Astrocyte (in vitro differentiated cells and primary cell): ENCODE measurements around the gene HERC6.
"Not testable (repeated sequence)": the region's sequence is repeated elsewhere in the genome, so short reads cannot be mapped to it uniquely, and the experiment has no call there.

Experiments used
- EZH2 ChIP-seq: IDR thresholded peaks from 2 replicates; pipeline ENCODE4 v1.6.1; 2012; ENCODE audit warnings: mild to moderate bottlenecking, low read length, inconsistent platforms; ENCODE audit not compliant: insufficient read depth
- TF ChIP-seq, protein P1 (sequence below): IDR thresholded peaks from 2 replicates; pipeline ENCODE4 v1.5.1; 2011; ENCODE audit warnings: low read depth, mild to moderate bottlenecking, inconsistent platforms, low read length, moderate library complexity; ENCODE audit not compliant: insufficient read depth

- TF ChIP-seq, protein P1, sequence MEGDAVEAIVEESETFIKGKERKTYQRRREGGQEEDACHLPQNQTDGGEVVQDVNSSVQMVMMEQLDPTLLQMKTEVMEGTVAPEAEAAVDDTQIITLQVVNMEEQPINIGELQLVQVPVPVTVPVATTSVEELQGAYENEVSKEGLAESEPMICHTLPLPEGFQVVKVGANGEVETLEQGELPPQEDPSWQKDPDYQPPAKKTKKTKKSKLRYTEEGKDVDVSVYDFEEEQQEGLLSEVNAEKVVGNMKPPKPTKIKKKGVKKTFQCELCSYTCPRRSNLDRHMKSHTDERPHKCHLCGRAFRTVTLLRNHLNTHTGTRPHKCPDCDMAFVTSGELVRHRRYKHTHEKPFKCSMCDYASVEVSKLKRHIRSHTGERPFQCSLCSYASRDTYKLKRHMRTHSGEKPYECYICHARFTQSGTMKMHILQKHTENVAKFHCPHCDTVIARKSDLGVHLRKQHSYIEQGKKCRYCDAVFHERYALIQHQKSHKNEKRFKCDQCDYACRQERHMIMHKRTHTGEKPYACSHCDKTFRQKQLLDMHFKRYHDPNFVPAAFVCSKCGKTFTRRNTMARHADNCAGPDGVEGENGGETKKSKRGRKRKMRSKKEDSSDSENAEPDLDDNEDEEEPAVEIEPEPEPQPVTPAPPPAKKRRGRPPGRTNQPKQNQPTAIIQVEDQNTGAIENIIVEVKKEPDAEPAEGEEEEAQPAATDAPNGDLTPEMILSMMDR, result peak; percentile 63
- TF ChIP-seq EZH2, result not testable (repeated sequence)
Measured at GRCh38 chr4:88369180-88369812, 9.4 kb upstream of the HERC6 start.
